T47D (cell line): ENCODE results near the gene GPR37.
A peak's percentile ranks its signal among the peaks of the same experiment; 100 is the strongest.

Experiments
- DNase-seq, 2 experiments: peaks; one replicate each; pipeline versions ENCODE4 v3.0.0 to v3.0.0-alpha.2; 2011 to 2012; ENCODE audit warnings: low read depth in 1 of 2, low spot score in 1 of 2
- JUND ChIP-seq: IDR thresholded peaks from 2 replicates; pipeline ENCODE4 v1.6.1; 2012; ENCODE audit warnings: low read depth
- in situ Hi-C: cut with HindIII; loops from 2 replicates; pipeline ENCODE4 v1.10.0; 2016; ENCODE audit warnings: low sequenced_read_pairs, low pct_unique_long_range_greater_than_20kb

The GPR37 gene

DNA sequence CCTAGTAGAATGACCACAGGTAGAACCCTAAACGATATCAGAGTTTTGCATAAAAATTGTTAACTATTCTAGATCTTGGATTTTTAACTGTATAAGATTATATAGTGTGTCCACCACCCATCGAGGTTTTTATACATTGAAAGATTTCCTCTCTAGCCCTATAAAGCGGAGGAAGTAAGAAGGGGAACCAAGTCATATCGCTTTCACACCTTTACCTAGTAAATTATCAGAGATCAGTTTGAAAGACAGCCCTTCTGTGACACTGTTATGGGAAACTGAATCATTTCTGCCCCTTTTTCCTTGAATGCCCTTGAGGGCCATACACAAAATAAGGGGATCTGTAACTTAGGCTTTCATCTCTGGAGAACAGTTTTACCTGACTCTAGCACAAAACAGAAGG, 8.3 kb upstream of the GPR37 start:
- no peak for DNase-seq
- TF ChIP-seq JUND, result no peak
- in situ Hi-C loops, result no loop called here

DNA sequence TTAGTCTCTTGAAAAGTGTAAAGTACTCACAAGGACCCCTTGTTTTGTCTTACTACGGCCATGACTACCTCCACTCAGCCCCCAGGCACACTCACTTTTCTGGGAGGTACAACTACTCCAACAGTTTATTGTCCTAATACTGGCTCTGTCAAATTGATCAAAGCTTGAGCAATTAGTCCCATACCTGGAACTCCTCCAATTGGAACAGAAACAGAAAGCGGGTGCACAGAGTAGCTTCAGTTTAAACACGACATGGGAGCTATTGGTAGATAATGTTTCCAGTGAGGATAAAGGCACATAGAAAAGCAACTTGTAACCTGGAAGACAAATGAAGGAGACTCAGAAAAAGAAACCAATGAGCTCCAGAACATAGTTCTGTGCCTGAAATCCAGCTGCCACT, 7.7 kb upstream of the GPR37 start:
- in situ Hi-C loops, result no loop called here
- TF ChIP-seq JUND, result no peak

DNA sequence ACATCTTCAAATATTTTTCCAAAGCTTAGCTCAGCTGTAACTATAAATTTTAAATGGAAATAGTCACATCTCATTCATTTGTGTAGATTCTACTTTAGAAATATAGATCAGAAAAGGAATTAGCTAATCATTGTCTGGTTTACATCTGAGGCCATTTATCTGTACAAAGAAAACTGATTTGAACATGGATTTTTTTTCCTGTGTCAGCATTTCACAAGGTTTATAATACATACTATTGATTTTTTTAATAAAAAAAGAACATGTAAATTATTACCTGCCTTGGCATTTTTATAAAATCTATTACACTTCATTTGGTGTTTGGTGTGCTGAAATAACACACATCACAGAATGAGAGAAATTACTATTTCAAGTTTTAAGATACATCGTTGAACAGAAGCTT, 3.5 kb upstream of the GPR37 start:
- TF ChIP-seq JUND, result no peak
- in situ Hi-C loops, result no loop called here
- DNase-seq, result no peak

More for the DNA sequence above, 7.7 kb upstream of the GPR37 start:
- DNase-seq, result no peak

DNA sequence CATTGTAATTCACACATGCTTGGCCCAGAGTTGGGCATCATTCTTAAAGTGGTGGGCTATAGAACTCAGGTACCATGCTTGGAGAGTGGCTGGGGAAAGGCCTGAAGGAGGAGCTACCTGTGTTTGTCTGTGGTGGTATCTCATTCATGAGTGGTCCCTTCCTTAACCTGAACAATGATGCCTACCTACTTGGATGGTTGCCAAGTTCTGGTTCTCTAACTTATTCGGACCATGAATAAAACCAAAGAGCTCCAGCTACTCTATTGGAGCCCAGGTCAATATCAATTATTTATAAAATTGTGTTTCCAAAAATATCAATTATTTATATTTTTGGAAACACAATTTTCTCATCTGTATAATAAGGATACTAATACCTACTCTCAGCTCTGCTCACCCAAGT, 2.9 kb upstream of the GPR37 start:
- TF ChIP-seq JUND, result no peak
- DNase-seq, result no peak
- in situ Hi-C loops, result no loop called here

DNA sequence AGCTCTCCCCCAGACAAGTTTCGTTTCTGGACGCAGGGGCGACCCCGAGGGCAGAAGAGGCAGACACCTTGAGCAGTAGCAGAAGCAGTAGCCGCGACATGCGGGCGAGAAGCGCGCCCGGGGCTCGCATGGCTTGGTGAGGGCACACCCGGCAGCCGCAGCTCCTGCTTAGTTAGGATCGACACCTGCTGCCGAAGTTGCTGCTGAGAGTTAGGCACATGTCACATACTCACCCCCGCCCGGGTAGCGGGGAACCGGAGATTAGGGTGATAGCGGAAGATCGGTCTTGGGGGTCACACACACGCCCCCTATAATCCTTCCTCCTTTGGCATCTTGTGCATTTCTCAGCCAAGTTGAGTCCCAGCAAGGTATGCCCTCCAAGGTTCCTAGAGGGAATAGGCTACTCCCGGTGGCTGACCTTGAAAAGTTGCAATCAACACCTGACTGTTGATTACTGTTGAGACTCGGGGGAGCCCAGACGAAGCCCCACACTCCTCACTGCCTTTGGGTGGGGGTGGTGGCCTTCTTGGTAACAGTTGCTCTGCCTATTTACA, 668 bp downstream of the GPR37 start:
- no peak for TF ChIP-seq JUND
- in situ Hi-C loops, result no loop called here
- peak; percentile 29 to 65 for DNase-seq

DNA sequence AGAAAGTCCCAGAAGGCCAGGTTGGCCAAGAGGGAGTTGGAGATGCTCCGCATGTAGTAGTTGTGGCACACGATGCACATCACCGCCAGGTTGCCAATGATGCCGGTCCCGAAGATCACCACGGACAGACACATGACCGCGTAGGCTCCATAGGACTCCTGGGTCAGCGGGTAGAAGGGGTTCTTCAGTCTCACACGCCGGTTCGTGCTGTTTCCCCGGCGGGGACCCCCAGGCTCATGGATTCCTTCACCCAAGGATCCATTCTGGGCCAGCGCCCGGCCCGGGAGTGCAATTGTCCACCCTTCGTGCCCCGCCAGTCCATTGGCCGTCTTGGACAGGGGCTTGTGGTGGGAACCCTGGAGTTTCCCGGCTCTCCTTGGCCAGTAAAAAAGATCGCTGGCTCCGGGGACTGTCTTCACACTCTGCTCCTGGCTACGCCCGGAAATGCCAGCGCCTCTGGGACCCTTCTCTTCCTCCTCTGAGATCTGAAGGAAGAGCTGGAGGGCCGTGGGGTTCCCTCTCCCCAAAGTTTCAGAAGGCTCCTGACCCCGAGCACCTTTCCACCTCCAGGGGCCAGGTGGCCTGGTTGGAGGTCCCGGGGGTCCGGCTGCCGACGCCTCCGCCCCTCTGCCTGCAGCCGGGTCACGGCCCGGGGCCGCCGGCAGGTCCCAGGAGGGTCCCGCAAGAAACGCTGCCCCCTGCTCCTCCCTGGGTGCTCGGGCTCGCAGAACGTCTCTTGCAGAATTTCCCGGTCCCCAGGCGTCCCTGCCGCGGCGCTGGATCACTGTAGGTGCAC, 1.3 kb downstream of the GPR37 start:
- no peak for TF ChIP-seq JUND
- no peak for DNase-seq
- in situ Hi-C loops, result no loop called here

DNA sequence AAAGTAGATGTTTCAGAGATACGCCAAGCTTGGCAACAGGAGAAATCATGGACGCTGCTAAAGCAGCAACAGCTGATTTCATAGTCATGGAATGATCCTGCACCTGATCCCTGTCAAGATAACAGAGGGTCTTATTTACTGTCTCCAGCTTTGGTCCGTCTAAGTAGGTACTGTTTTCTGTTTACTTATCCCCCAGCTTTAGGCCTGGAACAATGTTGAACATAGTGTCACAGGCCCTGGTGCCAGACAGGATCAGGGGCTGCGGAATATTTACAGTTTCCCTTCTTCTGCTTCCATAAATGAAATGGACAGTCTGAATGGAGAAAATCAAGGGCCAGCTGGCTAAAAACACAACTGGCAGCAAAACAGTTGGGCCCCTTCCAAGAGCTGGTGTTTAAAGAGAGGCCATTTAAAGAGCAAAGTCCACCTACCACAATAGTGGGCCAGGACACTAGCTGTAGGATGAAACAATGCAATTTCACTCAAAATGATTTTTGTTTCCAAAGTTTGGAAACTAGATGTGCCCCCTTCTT, 2.9 kb downstream of the GPR37 start:
- DNase-seq, result no peak
- no peak for TF ChIP-seq JUND
- in situ Hi-C loops, result no loop called here

DNA sequence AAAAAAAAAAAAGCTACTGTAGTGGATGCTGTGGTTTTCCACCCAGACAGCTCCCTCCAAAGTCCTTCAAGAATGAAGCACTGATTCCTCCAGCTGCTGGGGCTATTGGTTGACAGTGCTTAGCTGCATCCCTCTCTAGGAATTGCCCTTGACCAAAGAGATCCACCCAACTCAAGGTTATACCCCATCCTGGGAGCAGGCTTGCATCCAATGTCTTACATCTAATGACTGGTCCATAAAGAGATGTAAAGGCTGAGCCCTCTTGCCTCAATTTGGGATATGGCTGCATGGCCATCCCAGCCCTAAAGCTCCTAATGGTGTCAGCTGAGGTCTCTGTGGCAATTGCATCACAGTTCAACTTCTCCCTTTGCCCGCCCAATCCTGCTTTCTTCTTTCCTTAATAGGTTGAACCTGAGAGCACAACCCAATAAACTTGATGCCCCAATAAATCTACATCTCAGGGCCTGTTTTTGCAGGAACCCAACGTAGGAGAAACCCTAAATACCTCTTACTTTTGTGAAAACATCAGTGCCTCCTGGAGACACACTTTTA, 4.4 kb downstream of the GPR37 start:
- in situ Hi-C loops, result no loop called here

DNA sequence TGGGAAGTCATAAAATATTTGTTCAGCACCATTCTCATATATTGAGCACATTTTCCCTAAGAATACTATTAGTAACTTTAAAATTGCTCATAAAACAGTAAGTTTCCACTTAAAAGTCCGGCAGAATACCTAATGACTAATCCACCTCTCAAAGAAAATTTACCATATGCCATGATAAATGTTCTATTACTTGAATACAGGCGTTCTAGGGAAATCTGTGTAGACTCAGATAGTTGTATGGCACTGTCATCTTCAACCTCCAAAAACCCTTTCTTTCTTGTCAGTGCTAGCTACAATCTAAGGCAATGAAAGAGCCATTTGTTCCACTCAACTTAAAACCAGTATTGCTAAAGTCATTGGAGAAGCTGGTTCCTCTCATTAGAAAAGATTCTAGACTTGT, 7.3 kb downstream of the GPR37 start:
- DNase-seq, result no peak
- in situ Hi-C loops, result no loop called here
- TF ChIP-seq JUND, result no peak

More for the DNA sequence above, 4.4 kb downstream of the GPR37 start:
- no peak for TF ChIP-seq JUND
- DNase-seq, result no peak

DNA sequence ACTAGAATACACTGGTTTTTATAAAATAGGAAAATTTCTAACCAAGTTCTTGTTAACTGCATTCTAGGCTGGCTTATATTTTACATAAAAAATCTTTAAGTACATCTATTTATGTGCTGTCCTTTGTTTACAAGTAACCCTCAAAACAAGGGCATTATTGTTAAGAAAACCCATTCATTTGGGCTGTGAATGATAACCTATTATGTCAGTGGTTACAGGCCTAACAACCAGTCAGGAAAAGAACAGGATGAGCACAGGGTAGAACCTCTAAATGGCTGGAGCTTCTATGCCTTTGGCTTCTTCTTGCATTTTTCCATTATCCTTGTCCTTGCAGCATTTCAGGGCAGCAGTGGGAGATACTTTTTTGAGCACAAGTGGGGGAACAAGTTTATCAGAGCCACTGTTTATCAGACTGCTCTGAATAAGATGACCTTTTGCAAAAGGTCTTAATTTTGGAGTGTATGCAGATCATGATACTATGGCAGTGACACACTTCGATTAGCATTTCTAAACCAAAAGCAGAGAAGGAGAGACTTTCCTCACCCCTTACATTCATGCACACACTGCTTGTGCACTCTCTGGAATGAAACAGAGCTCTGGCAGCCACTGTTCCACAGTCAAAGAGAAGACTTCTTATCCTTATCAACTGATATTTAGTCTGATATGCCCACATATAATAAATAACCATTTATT, 10.9 kb downstream of the GPR37 start:
- no peak for DNase-seq
- no peak for TF ChIP-seq JUND
- in situ Hi-C loops, result no loop called here

DNA sequence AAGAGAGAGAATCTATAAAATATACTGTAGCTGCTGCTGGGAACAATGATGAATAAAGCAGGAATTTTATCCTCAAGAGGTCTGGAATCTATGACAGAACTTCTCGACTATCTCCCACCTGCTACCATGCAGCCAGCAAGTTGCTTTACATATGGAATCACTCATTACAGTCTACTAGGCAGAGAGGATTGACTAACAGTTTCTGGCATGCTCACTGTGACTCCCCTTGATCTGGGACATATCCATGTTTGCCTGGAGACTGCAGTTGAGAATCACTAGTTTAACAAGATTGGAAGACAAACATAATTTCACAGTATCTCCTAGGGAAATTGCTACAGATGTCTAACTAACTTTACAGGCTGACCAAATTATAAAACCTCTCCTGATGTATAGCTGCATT, 13.3 kb downstream of the GPR37 start:
- DNase-seq, result no peak
- in situ Hi-C loops, result no loop called here
- no peak for TF ChIP-seq JUND

DNA sequence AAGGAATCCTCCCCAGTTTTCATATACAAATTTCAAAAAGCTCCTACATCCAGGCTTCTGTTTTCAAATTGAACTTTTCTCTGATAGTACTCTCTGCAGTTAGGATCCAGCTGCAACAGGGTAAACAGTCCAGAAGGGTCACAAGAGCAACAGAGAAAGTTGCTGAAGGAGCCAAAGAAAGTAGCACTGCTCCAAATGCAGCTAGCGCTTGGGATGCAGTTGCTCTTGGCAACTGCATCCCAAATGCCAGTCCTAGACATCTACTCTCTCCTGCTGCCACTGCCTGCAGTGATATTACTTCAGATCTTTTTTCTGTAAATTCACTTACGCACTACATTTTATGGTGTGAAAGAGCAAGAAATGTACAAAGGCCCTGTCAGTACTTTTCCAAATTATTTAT, 14.6 kb downstream of the GPR37 start:
- in situ Hi-C loops, result no loop called here
- no peak for TF ChIP-seq JUND
- DNase-seq, result no peak

DNA sequence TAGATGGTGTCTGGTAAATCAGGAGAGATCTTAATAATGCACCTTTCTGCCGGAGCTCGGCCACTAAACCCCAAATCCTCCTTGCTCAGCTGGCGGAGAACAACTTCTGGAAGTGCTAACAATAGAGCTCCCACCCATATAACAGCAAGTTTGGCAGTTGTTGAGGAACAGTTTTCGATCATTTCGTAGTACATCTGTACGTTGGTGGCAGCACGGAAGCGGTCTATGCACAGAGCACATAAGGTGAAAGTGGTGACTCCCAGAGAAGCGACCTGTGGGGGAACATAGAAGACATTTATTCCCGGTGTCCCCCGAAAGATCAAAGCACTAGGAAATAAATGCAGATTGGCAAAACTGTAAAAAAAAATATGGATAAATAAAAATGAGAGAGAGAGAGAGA, 18.5 kb downstream of the GPR37 start:
- in situ Hi-C loops, result no loop called here
- no peak for TF ChIP-seq JUND

More for the DNA sequence above, 18.5 kb downstream of the GPR37 start:
- no peak for DNase-seq
